ENCODE results near the gene ELAPOR2.
A peak's percentile ranks its signal among the peaks of the same experiment; 100 is the strongest.
"Not testable (repeated sequence)": the region's sequence is repeated elsewhere in the genome, so short reads cannot be mapped to it uniquely, and the experiment has no call there.

The ELAPOR2 gene, protein sequence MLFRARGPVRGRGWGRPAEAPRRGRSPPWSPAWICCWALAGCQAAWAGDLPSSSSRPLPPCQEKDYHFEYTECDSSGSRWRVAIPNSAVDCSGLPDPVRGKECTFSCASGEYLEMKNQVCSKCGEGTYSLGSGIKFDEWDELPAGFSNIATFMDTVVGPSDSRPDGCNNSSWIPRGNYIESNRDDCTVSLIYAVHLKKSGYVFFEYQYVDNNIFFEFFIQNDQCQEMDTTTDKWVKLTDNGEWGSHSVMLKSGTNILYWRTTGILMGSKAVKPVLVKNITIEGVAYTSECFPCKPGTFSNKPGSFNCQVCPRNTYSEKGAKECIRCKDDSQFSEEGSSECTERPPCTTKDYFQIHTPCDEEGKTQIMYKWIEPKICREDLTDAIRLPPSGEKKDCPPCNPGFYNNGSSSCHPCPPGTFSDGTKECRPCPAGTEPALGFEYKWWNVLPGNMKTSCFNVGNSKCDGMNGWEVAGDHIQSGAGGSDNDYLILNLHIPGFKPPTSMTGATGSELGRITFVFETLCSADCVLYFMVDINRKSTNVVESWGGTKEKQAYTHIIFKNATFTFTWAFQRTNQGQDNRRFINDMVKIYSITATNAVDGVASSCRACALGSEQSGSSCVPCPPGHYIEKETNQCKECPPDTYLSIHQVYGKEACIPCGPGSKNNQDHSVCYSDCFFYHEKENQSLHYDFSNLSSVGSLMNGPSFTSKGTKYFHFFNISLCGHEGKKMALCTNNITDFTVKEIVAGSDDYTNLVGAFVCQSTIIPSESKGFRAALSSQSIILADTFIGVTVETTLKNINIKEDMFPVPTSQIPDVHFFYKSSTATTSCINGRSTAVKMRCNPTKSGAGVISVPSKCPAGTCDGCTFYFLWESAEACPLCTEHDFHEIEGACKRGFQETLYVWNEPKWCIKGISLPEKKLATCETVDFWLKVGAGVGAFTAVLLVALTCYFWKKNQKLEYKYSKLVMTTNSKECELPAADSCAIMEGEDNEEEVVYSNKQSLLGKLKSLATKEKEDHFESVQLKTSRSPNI

DNA sequence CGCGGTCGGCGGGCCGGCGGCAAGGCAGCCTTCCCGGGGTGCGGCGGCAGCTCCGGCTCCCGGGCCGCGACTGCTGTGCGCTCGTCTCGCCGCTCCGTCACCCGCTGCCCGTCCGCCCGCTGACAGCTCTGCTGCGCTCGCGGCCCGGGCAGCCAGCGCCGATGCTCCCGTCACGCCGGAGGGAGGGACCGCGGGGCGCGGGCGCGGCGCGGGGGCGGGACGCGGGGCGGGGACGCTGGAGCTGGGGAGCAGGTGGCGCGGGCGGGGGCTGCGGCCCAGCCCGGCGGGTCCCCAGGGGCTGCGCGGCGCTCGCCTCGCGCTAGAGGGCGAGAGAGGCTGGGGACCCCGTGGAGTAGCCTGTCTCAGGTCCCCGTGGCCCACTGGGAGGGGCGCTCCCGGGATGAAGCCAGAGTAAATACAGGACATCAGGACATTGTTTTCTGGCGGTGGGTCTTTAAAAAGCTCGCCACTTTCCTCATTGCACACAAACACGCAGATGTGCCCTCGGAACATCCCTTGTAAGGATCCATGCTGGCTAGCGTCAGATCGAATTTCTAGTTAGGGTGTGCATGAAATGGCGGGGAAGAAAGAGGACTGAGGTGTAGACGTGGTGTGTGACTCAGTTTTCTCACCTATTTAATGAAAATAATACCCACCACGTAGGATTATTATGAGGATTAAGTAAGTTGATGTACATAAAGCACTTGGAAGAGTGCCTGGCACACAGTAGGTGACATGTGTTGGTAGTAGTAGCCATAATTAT is at the start of gene ELAPOR2:
ELAPOR2 (minus strand) TSS at position 130 of the 763 bp plus-strand sequence. CDS start 141 bp downstream, outside the sequence.
- peak; percentile 89 for DNase-seq (ENCODE audit: low spot score)

DNA sequence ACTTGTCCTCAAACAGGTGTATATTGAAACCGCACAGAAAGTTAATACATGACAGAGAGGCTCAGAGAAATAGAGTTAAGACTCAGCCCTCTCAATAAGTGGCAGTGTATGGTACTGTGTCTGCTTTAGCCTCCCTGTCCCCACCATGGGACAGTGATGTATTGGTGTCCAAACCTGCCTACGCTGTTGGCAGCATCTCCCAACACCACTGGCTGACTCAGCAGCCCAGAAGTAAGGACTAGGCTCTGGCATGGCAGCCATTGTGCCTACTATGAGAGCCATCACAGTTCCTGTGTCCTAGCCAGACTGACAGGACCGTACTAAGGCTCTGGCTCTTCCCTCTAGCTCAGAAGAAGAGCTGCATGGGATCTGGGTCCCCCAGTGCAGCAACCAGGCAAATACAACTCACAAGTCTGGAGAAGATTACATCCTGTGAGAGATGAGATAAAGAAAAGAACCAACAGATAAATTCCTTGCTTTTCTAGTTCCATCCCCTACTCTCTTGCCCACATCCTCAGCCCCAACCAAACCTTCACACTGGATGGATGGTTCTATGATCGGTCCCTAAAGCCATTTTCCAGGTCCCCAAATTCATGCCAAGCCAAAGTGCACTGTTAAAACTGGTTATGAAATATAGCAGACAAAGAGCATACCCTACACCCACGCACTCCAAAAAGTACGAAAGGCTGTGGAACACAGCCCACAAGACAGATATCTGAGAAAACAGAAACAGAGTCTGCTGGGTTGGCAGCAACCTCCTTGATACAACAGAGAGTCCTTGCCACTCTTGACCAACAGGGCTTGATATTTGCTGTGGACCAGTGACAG is 48.7 kb upstream of the ELAPOR2 start:
- DNase-seq (ENCODE audit: low spot score), result no peak

DNA sequence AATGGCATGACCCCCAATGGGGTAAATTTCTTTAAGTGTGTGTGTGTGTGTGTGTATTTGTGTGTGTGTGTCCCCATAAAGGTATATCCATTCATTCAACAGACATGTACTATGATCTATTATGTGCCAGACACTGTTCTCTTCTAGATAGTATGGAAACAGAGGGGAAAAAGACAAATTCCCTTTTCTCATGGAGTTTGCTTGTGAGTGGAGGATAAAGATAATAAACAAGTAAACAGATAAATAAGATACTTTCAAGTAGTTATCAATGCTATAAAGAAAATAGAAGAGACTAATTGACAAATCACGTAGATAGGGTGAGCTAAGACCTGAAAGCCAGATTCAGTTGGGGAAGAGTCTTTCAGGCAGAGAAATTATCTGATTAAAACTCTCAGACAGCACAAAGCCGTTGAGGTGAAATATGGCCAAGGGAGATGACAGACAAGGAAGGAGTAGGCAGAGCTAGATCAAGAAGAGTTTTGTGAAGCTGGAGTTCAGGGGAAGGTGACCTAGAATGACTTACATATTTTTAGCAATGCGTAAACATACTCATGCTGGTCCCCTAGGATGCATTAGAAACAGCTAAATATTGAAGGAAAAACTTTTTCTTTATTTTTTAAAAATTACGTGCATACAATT is 47.6 kb upstream of the ELAPOR2 start:
- no peak for DNase-seq (ENCODE audit: low spot score)

DNA sequence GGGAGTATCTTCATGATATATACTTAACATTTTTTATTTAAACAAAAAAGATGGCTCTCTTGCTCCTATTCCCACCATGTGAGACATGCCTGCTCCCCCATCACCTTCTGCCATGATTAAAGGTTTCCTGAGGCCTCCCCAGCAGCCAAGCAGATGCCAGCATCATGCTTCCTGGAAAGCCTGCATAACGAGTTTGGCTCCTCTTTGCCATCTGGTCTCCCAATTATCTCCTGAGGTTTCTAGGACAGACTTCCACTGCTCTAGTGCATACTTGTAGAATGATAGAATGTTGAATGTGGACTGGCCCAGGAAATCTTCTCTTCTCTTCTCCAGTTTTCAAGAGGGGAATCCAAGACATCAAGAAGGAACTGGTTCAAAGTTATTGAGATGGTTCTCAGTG is 45.9 kb upstream of the ELAPOR2 start:
- DNase-seq (ENCODE audit: low spot score), result no peak

DNA sequence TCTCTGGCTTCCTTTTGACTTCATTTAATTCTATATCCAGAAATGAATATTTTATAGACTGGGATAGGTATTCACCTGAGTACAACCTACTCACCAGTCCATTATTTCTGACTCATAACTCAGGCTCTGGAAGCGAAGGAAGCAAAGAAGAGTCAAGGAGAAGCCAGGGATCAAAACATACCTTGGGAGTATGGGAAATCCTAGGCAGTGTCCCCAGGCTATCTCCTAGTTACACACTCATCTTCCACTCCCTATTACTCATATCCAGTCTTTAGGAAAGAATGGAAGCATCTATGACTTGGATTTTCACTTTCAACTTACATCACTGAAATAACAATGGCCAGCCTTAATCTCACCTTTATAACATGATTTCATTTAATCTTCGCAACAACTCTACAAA is 40.9 kb upstream of the ELAPOR2 start:
- DNase-seq (ENCODE audit: low spot score), result no peak

DNA sequence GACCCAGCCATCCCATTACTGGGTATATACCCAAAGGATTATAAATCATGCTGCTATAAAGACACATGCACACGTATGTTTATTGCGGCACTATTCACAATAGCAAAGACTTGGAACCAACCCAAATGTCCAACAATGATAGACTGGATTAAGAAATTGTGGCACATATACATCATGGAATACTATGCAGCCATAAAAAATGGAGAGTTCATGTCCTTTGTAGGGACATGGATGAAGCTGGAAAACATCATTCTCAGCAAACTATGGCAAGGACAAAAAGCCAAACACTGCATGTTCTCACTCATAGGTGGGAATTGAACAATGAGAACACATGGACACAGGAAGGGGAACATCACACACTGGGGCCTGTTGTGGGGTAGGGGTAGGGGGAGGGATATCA is 37.9 kb upstream of the ELAPOR2 start:
- not testable (repeated sequence) for DNase-seq (ENCODE audit: low spot score)

DNA sequence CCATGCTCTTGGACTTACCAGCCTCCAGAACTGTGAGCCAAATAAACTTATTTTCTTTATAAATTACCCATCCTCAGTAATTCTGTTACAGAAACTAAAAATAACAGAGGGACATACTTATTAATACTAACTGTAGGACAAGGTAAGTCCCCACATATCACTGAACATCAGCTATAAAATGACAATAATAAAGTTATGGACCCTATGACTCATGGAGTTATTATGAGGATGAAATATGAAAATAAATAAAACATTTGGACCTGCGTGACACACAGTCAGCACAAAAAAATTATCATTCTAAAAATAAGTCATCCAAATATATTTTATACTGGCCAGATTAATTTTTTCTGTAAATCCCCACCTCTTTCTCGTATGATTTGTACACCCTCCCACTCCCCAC is 34.9 kb upstream of the ELAPOR2 start:
- DNase-seq (ENCODE audit: low spot score), result no peak

DNA sequence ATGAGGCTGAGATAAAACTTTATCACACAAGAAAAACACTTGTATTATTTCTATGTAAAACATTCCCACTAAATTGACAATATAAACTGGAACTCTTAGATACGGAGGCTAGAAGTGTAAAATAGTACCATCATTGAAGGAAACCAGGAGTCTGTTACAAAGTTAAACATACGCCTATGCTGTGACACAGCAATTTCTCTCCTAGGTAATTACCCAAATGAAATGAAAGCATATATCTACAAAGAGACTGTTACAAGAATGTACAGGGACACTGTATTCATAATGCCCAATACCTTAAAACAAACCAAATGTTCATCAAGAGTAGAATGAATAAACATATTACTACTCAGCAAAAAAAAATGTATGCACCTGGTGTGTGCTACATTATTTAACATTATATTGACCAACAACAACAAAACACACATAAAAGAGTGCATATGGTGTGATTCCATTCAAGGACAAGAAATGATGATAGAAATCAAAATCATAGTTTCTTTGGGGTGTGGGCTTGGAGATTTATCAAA is 33.2 kb upstream of the ELAPOR2 start:
- no peak for DNase-seq (ENCODE audit: low spot score)

DNA sequence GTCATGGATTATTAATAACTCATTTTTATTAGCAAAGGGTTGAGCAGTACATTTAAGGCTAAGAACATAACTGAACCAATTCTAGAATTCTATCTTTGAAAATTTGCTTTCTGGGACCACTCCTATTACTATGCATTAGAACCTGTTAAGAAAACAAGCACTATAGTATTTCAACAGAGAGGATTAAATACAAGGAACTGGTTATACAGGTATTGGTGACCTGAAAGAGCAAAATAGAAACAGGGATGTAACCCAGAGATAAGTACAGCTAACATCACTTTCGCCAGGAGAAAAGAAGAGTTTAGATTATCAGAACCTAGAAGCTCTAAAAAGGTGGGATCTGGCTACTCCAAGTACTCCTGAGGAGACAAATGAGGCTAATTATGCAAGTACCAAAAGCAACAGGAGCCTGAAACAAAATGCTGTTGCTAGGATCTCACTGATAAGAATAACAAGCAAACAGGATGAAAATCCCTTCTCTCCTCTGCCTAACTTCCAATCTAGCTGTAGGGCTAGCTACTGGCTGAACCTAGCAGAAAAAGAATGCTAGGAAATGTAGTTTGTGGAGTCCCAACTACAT is 32.1 kb upstream of the ELAPOR2 start:
- no peak for DNase-seq (ENCODE audit: low spot score)

DNA sequence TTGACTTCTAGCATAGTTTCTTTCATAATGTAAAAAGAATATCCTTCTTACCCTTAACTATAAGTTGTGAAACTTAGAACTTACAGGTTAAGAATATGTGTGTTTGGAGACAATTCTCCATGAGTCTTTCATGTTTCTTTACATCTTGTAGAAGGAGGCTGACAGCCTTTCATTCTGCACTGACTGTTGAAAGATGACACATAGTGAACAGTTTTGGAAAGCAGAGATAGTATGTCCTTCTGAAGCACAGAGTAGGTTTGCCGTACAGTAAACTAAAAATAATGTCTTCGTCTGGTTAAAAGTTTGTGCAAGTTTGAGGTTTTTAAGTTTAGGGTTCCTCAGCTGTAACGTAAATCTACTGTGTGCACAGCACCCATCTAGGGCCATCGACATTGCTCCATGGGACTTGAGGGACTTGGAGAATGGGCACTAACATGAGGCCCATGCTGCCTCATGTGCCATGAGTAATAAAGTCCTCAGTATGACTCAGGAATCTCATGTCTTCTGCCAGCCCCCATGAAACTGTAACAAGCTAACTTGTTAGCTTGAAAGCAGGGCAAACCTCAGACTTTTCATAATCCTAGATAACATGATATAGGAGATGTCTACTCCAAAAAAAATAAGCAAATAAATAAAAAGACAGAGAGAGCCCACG is 24.5 kb upstream of the ELAPOR2 start:
- DNase-seq (ENCODE audit: low spot score), result no peak

DNA sequence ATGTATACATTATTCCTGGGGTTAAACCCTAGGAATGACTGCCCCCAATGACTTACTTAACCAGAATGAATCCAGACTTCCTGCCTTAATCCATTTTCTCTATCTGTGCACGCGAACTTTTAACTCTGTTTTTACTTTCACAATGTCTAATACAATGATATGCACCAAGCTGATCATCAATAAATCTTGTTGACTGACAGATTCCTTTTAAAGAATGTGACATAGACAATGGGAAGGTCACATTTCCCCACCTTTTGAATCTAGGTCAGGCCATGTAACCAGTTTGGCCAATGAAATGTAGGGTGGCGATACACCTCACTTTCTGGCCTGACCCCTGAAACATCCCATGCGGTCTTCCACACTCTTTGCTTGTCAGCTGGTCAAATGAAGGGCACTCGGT is 23.2 kb upstream of the ELAPOR2 start:
- no peak for DNase-seq (ENCODE audit: low spot score)

DNA sequence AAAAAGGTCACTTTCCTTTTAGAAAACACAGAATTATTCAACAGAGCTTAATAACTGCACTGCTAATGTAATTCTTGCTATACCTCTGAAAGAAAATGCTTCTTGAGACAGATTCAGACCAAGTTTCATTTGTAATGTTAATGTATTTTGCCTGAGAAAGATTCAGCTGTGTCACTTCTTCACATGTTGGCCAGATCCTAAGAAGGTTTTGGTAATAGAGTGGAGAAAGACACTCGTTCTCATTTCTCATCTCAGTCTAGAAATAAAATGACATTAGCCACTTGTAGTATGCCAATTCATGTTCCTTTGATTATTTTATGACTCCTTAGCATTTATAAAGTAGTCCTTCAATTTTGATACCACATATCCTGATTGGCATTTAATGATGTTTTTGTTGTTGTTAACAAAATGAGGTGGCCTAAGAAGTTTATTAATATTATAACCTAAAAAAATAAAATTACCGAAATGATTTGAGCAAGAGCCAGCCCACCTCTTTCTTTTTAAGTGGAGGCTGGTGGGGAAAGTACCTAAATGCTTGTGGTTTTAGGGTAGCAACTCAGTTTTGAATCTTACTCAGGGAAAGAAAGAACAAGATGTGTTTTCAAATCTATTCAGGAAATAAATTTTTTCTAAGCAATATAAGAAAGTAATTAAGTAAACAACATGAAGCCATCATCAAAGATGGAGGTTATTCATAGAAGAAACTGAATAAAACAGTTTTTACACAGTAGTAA is 16.4 kb upstream of the ELAPOR2 start:
- DNase-seq (ENCODE audit: low spot score), result no peak

DNA sequence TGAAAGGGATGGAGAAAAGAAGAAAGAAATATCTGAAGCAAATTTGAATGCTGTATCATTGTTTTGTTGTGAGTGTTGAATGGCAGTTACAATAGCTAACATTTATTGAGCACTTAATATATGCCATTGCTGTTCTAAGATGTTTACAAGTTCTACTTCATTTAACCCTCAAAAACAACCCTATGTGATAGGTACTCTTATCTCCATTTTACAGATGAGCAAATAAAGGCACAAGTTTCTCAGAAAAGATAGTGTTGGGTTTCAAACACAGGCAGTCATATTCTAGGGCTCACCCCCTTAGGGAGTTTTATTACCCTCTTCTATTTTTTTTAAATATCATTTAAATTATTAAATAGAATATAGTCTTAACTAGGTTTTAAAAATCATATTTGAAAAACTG is 8.3 kb upstream of the ELAPOR2 start:
- no peak for DNase-seq (ENCODE audit: low spot score)

DNA sequence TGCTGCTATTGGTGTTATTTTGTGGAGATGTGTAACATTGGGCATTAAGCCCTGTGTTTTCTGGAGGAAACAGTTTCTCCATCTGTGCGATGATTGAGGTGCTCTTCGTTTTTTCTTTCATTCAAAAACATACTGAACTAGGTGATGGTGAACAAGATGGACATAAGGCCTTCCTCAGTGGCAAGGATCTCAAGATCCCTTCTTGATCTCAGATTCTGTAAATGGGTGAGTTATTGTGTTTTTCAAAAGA is 759 bp upstream of the ELAPOR2 start:
- no peak for DNase-seq (ENCODE audit: low spot score)

DNA sequence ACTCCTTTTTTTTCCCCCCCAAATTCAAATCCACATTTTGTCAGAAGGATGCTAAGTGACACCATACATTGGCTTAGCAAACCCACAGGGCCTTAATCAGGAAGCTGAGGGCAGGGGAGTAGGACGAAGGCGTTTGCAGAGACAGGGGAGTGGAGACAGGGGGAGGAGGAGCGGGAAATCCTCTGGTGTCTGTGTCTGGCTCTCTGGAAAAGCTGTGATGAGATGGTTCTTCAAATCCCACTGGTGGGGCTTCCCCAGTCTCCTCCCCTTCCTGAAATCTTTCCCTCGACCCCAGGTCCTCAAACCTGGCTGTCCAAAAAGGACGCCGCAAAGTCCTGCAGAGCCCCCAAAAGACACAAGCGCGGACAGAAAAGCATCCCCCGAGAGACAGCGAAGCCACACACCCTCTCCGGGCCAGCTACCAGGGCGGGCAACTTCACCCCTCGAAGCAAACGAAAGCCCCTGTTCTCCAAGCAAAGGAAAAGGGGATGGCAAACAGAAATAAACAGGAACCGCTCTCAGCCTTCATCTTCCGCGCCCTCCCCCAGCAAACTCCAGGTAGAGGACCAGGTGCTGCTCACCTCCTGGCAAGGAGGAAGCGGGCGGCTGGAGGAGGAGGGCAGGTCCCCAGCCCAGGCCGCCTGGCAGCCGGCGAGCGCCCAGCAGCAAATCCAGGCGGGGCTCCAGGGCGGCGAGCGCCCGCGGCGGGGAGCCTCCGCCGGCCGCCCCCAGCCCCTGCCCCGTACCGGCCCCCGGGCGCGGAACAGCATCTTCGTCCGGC is 520 bp downstream of the ELAPOR2 start:
- DNase-seq (ENCODE audit: low spot score), result peak; percentile 45

DNA sequence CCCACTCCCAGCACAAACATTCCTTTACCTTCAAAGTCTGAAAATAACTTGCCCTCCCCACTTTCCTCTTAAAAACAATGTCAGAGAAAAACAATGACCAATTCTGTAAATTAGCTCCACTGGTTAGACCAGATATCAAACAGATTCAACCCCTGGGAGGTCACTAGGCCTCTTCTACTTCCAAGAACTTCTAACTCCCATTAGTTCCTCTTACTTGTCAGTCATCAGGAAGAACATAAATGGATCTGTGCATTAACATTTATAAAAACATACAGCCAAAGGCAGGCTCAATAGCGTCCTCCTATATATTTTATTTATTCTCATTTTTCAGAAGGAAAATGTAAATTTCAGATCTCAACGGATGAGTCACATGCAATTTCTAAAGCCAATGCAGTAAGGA is 2.2 kb downstream of the ELAPOR2 start:
- peak; percentile 25 for DNase-seq (ENCODE audit: low spot score)

DNA sequence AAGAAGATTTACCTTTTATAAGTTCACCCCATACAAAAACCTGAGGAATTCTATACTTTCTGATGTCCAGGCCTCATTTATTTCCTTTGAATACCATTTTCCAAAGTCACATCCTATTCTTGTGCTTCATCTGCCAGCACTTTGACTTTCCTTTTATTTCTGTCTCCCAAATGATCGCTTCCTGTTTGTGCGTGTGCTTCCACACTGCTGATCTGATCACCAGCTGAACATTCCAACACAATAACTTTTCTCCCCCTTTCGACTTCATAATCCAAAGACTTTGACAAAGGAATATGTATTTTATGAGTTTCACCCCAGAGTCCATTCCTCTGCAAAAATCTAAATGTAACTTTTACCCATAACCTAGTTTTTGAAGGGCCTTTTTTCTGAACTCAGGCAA is 3.1 kb downstream of the ELAPOR2 start:
- no peak for DNase-seq (ENCODE audit: low spot score)

DNA sequence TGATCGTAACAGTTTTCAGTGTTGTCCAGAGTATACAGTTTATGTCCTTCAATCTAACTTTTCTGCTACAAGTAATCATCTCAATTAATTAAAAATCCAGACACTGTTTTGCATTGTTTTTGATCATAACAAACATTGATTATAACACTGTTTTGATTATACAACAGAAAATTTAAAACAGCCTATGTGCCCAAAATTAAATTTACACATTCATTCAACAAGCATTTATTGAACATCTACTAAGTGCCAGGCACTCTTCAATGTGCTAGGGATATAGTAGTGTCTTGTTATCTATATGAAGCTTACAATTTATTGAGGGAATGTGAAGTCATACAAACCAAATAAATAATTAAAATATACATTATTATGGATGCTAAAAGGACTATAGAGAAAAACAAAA is 10.6 kb downstream of the ELAPOR2 start:
- no peak for DNase-seq (ENCODE audit: low spot score)
